IgD-negative memory B cell (primary cell): Measurements from ENCODE around the gene HSPB2. TPM values are rescaled to one million over a fixed set of nuclear protein-coding genes. Genes with fewer than 3 reads are reported as not detected.

Source experiments
- H3K27ac Mint-ChIP-seq, 3 donors: one replicate each; pipeline ENCODE4 v1.8.0; 2020 to 2022; ENCODE audit warnings: mild to moderate bottlenecking in 3 of 3, mixed read lengths in 3 of 3, moderate library complexity in 1 of 3
- H3K27me3 Mint-ChIP-seq: one replicate; pipeline ENCODE4 v1.8.0; 2021; ENCODE audit warnings: mixed read lengths
- H3K36me3 Mint-ChIP-seq: one replicate; pipeline ENCODE4 v1.8.0; 2020; ENCODE audit warnings: mild to moderate bottlenecking, mixed read lengths
- H3K4me1 Mint-ChIP-seq, 3 donors: one replicate each; pipeline ENCODE4 v1.8.0; 2020 to 2022; ENCODE audit warnings: mixed read lengths in 3 of 3, mild to moderate bottlenecking in 1 of 3
- H3K4me3 Mint-ChIP-seq, 4 donors: one replicate each; pipeline ENCODE4 v1.8.0; 2020 to 2022; ENCODE audit warnings: mild to moderate bottlenecking in 4 of 4, mixed read lengths in 4 of 4, moderate library complexity in 3 of 4
- H3K9me3 Mint-ChIP-seq, 3 donors: one replicate each; pipeline ENCODE4 v1.8.0; 2020 to 2021; ENCODE audit warnings: mixed read lengths in 3 of 3, mild to moderate bottlenecking in 1 of 3
- polyA plus RNA-seq: library from polyadenylated mRNA; unstranded; fragments of 300-500 nt; fragmentation: Illumina TruSeq; gene quantifications from one replicate; pipeline ENCODE4 v1.2.3, GENCODE V29; 2021

The HSPB2 gene
- polyA plus RNA-seq, 1 donor from 2014 or later = not detected

DNA sequence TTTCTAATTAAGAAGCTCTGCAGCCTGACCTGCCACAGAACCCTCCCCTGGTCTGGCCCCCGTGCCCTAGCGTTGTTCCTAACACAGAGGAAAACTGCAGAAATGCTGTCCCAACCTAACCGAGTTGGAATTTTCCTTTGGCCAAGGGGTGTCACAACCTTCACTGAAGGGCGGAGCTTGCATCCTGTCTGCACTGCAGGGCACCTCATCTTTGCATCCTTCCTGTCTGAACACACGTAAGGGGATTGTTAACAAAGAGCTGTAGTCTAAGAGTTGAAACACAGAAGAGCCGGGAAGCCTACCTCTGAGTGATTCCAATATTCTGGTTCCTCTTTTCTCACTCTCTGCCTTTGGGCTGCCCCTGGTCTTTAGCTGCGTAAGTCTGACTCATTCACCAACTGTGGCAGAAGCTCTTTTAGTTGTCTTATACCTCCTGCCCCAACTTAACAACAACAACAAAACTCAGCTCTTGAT lies 26.2 kb downstream of the HSPB2 start:
- no peaks in the 10 kb centered on the region for H3K9me3 Mint-ChIP-seq
- H3K4me3 Mint-ChIP-seq = peak overlapping the region; percentile 23 to 96 (median 79)
- peaks cover 4% of the 10 kb centered on the region for H3K27me3 Mint-ChIP-seq
- peaks cover 12 to 26% (median 23%) of the 10 kb centered on the region in 3 donors for H3K4me1 Mint-ChIP-seq
- H3K36me3 Mint-ChIP-seq = peaks cover 3% of the 10 kb centered on the region
- peak overlapping the region in 1 of 3 donors; percentile 61 for H3K27ac Mint-ChIP-seq

- H3K27me3 Mint-ChIP-seq = peaks cover 6% of the 10 kb centered on the region
- H3K4me3 Mint-ChIP-seq = no peak overlapping the region
- H3K36me3 Mint-ChIP-seq = peaks cover 3% of the 10 kb centered on the region
- no peak overlapping the region for H3K27ac Mint-ChIP-seq
- peaks cover 12 to 26% (median 24%) of the 10 kb centered on the region in 3 donors for H3K4me1 Mint-ChIP-seq
- H3K9me3 Mint-ChIP-seq = no peaks in the 10 kb centered on the region
Observed at GRCh38 chr11:111939836-111940604, 27.5 kb downstream of the HSPB2 start.

- Mint-ChIP-seq H3K4me3 (no peak overlapping the region), H3K9me3 (no peaks in the 10 kb centered on the region), H3K27ac (peak overlapping the region in 1 of 3 donors; percentile 38), H3K36me3 (no peaks in the 10 kb centered on the region), H3K27me3 (peaks cover 3% of the 10 kb centered on the region), H3K4me1 (peaks cover 11 to 22% (median 19%) of the 10 kb centered on the region in 3 donors)
Observed at GRCh38 chr11:111941963-111942362, 29.4 kb downstream of the HSPB2 start.

GRCh38 chr11:111942829-111943228 lies 30.3 kb downstream of the HSPB2 start:
- Mint-ChIP-seq H3K9me3 (no peaks in the 10 kb centered on the region), H3K4me3 (no peak overlapping the region), H3K4me1 (peaks cover 13 to 25% (median 19%) of the 10 kb centered on the region in 3 donors), H3K36me3 (no peaks in the 10 kb centered on the region), H3K27me3 (peaks cover 3% of the 10 kb centered on the region), H3K27ac (no peak overlapping the region)

GRCh38 chr11:111944139-111944538 lies 31.6 kb downstream of the HSPB2 start:
- peaks cover 3 to 12% (median 7%) of the 10 kb centered on the region in 3 donors for H3K4me1 Mint-ChIP-seq
- peaks cover 3% of the 10 kb centered on the region for H3K27me3 Mint-ChIP-seq
- H3K4me3 Mint-ChIP-seq = no peak overlapping the region
- no peaks in the 10 kb centered on the region for H3K9me3 Mint-ChIP-seq
- no peaks in the 10 kb centered on the region for H3K36me3 Mint-ChIP-seq
- no peak overlapping the region for H3K27ac Mint-ChIP-seq

DNA sequence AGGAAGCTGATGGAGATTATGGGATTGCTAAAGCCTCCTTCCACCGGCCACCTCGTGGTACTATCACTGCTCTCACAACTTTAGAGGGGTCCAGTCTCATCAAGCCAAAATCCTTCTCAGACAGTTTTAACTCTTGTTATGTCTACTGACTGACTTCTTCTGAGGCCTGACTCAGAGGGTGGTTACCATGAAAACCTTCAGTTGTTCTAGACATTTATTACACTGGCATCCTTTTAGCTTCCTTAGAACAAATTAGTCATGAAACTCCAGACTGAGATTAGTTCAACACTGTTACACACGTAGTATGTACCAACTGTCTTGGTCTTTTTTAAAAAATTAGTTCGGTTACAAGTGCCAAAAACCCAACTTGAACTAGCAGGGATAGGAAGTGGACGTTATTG lies 32.1 kb downstream of the HSPB2 start:
- no peak overlapping the region for H3K4me3 Mint-ChIP-seq
- H3K36me3 Mint-ChIP-seq = no peaks in the 10 kb centered on the region
- H3K9me3 Mint-ChIP-seq = no peaks in the 10 kb centered on the region
- peaks cover 1% of the 10 kb centered on the region for H3K27me3 Mint-ChIP-seq
- peak overlapping the region in 1 of 3 donors; percentile 46 for H3K27ac Mint-ChIP-seq
- peaks cover 3 to 8% (median 6%) of the 10 kb centered on the region in 3 donors for H3K4me1 Mint-ChIP-seq

DNA sequence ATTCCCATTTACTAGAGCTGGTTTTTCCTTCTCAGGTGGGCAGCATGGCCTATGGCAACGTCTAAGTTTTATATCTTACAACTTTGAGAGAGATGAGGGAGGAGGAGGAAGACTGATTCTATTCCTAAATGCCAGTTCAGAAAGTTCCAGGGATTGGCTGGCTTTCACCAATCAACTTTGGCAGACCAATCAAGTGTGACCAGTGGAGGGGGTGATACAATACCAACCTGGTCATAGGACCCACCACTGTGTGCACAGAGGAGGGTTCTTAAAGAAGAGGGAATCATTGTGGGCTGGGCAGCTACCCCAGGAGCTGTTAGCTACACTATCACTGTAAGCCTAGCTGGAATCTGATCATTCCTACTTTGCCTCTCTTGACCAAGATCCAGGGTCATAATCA lies 32.7 kb downstream of the HSPB2 start:
- Mint-ChIP-seq H3K36me3 (peaks cover 2% of the 10 kb centered on the region), H3K27ac (peak overlapping the region in 1 of 3 donors; percentile 46), H3K27me3 (peaks cover 1% of the 10 kb centered on the region), H3K9me3 (no peaks in the 10 kb centered on the region), H3K4me3 (no peak overlapping the region), H3K4me1 (peaks cover 3 to 8% (median 6%) of the 10 kb centered on the region in 3 donors)

- Mint-ChIP-seq H3K9me3 (no peaks in the 10 kb centered on the region), H3K4me1 (peaks cover 3 to 8% (median 6%) of the 10 kb centered on the region in 3 donors), H3K4me3 (no peak overlapping the region), H3K36me3 (peaks cover 2% of the 10 kb centered on the region), H3K27me3 (peaks cover 1% of the 10 kb centered on the region), H3K27ac (no peak overlapping the region)
Observed at GRCh38 chr11:111946499-111946898, 34.0 kb downstream of the HSPB2 start.

- no peak overlapping the region for H3K27ac Mint-ChIP-seq
- H3K4me1 Mint-ChIP-seq = peaks cover 3 to 8% (median 6%) of the 10 kb centered on the region in 3 donors
- H3K4me3 Mint-ChIP-seq = no peak overlapping the region
- peaks cover 2% of the 10 kb centered on the region for H3K36me3 Mint-ChIP-seq
- H3K27me3 Mint-ChIP-seq = peaks cover 1% of the 10 kb centered on the region
- H3K9me3 Mint-ChIP-seq = no peaks in the 10 kb centered on the region
Observed at GRCh38 chr11:111947143-111947542, 34.6 kb downstream of the HSPB2 start.

DNA sequence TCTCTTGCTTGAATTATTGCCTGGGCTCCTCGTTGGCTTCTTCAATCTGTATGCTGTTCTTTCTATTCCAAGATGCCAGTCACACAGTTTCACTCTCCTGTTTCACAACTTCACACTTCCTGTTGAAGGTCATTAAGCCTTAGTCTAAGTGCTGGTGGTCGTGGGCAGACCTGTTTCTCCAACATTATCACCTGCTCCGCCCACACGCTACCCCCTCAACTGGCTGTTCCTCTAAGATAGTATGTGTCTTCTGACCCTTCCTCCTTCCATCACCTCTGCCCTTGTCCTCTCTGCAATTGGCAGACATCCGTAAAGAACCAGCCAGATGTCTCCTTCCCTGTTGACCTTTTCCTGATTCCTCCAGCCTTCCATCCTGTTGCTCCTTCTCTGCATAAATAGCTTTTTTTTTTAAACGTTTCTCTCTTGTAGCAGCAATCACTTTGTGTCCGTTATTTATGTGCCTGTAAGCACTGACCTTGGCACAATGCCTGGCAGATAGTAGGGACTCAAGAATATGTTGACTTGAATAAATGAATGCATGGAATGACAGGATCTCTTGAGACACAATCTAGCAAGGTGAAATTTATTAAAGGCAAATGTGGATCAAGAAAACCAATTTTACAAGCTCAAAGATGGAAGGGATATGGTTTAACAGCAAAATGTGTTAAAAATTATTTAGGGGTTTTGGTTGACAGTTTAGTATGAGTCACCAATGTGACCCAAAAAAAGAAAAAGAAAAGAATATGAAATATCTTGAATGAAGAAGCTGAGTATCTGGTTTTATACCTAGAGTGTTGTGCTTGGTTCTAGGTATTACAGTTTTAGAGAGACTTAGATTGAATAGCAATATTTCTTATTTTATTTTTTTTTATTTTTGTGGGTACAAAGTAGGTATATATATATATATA lies 37.2 kb downstream of the HSPB2 start:
- Mint-ChIP-seq H3K4me3 (no peak overlapping the region), H3K36me3 (peaks cover 2% of the 10 kb centered on the region), H3K27me3 (no peaks in the 10 kb centered on the region), H3K9me3 (no peaks in the 10 kb centered on the region), H3K27ac (no peak overlapping the region), H3K4me1 (peaks cover 3 to 8% (median 5%) of the 10 kb centered on the region in 3 donors)

DNA sequence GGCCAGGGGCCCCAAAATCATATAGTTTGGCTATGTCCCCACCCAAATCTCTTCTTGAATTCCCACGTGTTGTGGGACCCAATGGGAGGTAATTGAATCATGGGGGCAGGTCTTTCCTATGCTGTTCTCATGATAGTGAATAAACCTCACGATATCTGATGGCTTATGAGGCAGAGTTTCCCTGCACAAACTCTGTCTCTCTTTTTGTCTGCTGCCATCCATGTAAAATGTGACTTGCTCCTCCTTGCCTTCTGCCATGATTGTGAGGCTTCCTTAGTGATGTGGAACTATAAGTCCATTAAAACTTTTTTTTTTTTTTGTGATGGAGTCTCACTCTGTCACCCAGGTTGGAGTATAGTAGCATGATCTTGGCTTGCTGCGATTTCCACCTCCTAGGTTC lies 39.0 kb downstream of the HSPB2 start:
- Mint-ChIP-seq H3K36me3 (peaks cover 2% of the 10 kb centered on the region), H3K27me3 (no peaks in the 10 kb centered on the region), H3K9me3 (no peaks in the 10 kb centered on the region), H3K4me1 (peaks cover 3 to 8% (median 4%) of the 10 kb centered on the region in 3 donors), H3K4me3 (no peak overlapping the region), H3K27ac (no peak overlapping the region)

DNA sequence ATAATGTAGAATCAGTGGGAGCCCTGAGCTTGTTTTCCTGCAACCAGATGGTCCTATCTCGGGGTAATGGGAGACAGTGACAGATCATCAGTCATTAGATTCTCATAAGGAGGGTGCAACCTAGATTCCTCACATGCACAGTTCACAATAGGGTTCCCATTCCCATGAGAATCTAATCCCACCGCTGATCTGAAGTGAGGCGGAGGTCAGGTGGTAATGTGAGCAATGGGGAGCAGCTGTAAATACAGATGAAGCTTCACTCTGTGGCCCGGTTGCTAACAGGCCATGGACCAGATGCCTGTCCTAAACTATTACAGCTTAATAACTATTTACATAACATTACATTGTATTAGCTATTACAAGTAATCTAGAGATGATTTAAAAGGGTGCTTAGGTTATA lies 41.6 kb downstream of the HSPB2 start:
- peaks cover 2% of the 10 kb centered on the region for H3K36me3 Mint-ChIP-seq
- H3K4me1 Mint-ChIP-seq = no peaks in the 10 kb centered on the region
- H3K4me3 Mint-ChIP-seq = no peak overlapping the region
- H3K9me3 Mint-ChIP-seq = no peaks in the 10 kb centered on the region
- no peak overlapping the region for H3K27ac Mint-ChIP-seq
- H3K27me3 Mint-ChIP-seq = no peaks in the 10 kb centered on the region

GRCh38 chr11:111957663-111958444 lies 45.3 kb downstream of the HSPB2 start:
- H3K4me3 Mint-ChIP-seq = no peak overlapping the region

GRCh38 chr11:111960916-111961315 lies 48.4 kb downstream of the HSPB2 start:
- H3K4me1 Mint-ChIP-seq = no peaks in the 10 kb centered on the region
- H3K9me3 Mint-ChIP-seq = no peaks in the 10 kb centered on the region
- no peak overlapping the region for H3K4me3 Mint-ChIP-seq
- no peak overlapping the region for H3K27ac Mint-ChIP-seq
- peaks cover 2% of the 10 kb centered on the region for H3K36me3 Mint-ChIP-seq
- no peaks in the 10 kb centered on the region for H3K27me3 Mint-ChIP-seq

More at GRCh38 chr11:111957663-111958444, 45.3 kb downstream of the HSPB2 start:
- Mint-ChIP-seq H3K36me3 (peaks cover 2% of the 10 kb centered on the region), H3K9me3 (no peaks in the 10 kb centered on the region), H3K4me1 (no peaks in the 10 kb centered on the region), H3K27ac (no peak overlapping the region), H3K27me3 (no peaks in the 10 kb centered on the region)
